ENCODE measurements around the gene MXI1. TPM values are rescaled to one million over a fixed set of nuclear protein-coding genes. Genes with fewer than 3 reads are reported as not detected.

MXI1 gene
- total RNA-seq, 1 experiment from 2014 or later, result 19.5 TPM

DNA sequence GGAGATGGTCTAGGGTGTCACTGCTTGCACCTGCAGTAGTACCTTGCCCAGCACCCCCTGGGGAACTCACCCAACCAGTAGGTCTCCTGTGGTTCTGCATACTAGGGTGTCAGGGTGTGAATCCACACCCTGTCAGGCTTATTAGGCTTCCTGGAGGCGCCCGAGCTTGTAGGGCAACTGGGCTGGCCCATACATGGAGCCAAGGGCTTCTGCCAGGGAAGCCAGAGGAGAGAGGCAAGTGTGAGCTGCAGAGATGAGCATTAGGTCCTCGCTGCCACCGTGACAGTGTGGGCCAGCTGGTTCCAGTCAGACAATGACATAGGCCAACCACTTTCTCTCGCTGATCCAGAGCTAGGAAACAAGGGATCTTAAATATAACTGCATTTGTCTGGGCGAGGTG, 11.2 kb downstream of the MXI1 start:
- ChIA-PET POLR2A (interaction anchor here (1.5 to 12.0 kb wide), 2 partner anchors 8 to 26 kb away, joined by 3 to 288 read pairs; partner anchors contain the start of gene MXI1), CTCF (interaction anchor here (0.7 to 7.7 kb wide), 4 partner anchors 7 to 82 kb away, joined by 5 to 120 read pairs (median 33); no protein-coding TSS in a partner anchor)
- peaks cover 23% of the 10 kb centered on the region for H3K4me1 Mint-ChIP-seq (ENCODE audit: insufficient read depth, unreplicated experiment)
- H3K9me3 Mint-ChIP-seq (ENCODE audit: unreplicated experiment), result no peaks in the 10 kb centered on the region
- no peaks in the 10 kb centered on the region for H3K36me3 Mint-ChIP-seq (ENCODE audit: insufficient read depth, unreplicated experiment)
- TF ChIP-seq, protein P1, sequence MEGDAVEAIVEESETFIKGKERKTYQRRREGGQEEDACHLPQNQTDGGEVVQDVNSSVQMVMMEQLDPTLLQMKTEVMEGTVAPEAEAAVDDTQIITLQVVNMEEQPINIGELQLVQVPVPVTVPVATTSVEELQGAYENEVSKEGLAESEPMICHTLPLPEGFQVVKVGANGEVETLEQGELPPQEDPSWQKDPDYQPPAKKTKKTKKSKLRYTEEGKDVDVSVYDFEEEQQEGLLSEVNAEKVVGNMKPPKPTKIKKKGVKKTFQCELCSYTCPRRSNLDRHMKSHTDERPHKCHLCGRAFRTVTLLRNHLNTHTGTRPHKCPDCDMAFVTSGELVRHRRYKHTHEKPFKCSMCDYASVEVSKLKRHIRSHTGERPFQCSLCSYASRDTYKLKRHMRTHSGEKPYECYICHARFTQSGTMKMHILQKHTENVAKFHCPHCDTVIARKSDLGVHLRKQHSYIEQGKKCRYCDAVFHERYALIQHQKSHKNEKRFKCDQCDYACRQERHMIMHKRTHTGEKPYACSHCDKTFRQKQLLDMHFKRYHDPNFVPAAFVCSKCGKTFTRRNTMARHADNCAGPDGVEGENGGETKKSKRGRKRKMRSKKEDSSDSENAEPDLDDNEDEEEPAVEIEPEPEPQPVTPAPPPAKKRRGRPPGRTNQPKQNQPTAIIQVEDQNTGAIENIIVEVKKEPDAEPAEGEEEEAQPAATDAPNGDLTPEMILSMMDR (IDR thresholded peaks at IDR 0.05; ENCODE audit: unreplicated experiment), result no peak
- DNase-seq (ENCODE audit: unreplicated experiment), result no peak
- intact Hi-C loops (cut with micrococcal nuclease), result no loop called here
- H3K27me3 Mint-ChIP-seq (ENCODE audit: insufficient read depth, unreplicated experiment), result no peaks in the 10 kb centered on the region
- no peak overlapping the region for H3K27ac Mint-ChIP-seq (ENCODE audit: low read depth, unreplicated experiment)
- BruUV-seq (replicated peaks), result no TSS peak
- H3K4me3 Mint-ChIP-seq (ENCODE audit: unreplicated experiment), result no peak overlapping the region

DNA sequence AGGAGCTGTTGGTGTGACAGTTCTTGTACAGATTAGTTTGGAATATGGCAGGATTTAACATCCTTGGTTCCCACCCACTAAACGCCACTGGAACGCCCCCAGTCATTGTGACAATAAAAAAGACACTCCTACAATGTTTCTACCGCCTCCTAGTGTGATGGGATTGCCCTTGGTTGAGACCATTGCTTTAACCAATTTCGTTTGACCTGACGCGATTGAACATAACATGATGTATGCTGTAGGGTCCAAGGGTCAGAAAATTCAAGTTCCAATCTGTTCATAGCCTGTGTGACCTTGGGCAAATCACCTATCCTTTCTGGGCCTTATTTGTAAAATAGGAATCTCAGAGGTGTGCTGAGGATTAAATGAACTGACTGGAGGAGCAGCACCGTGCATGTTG, 12.5 kb downstream of the MXI1 start:
- no peaks in the 10 kb centered on the region for H3K27me3 Mint-ChIP-seq (ENCODE audit: insufficient read depth, unreplicated experiment)
- intact Hi-C loops (cut with micrococcal nuclease), result loop anchor here (10.0 kb wide), 1 partner anchor 335 kb away; no protein-coding TSS in a partner anchor

DNA sequence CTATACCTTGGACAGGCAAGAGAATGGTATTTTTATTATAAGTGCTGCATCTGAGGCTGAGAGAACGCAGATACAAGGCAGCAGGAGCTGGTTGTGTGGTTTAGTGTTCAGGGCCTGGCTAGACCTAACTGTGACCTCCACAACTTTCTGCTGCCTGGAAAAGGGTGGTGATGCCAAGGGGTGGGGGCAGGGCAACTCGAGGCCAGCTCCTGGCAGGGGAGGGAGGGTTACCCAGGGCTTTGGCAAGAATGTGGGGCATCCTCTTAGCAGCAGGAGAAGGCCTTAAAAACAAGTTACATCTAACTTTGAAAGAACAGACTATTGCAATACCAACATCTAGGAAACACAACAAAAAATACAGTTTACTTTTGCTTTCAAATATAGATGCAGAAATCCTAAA, 13.0 kb downstream of the MXI1 start:
- H3K27ac Mint-ChIP-seq (ENCODE audit: low read depth, unreplicated experiment), result no peak overlapping the region
- H3K27me3 Mint-ChIP-seq (ENCODE audit: insufficient read depth, unreplicated experiment), result no peaks in the 10 kb centered on the region
- ChIA-PET POLR2A (interaction anchor here (0.7 to 12.0 kb wide), 2 partner anchors 10 to 63 kb away, joined by 3 to 288 read pairs; partner anchors contain the start of gene MXI1), CTCF (interaction anchor here (0.8 to 7.7 kb wide), 5 partner anchors 9 to 176 kb away, joined by 3 to 120 read pairs (median 4); no protein-coding TSS in a partner anchor)
- no peak overlapping the region for H3K4me3 Mint-ChIP-seq (ENCODE audit: unreplicated experiment)
- TF ChIP-seq, protein P1 (IDR thresholded peaks at IDR 0.05; ENCODE audit: unreplicated experiment), result no peak
- H3K36me3 Mint-ChIP-seq (ENCODE audit: insufficient read depth, unreplicated experiment), result no peaks in the 10 kb centered on the region
- peaks cover 29% of the 10 kb centered on the region for H3K4me1 Mint-ChIP-seq (ENCODE audit: insufficient read depth, unreplicated experiment)
- no peaks in the 10 kb centered on the region for H3K9me3 Mint-ChIP-seq (ENCODE audit: unreplicated experiment)
- BruUV-seq (replicated peaks), result no TSS peak
- DNase-seq (ENCODE audit: unreplicated experiment), result no peak
- intact Hi-C loops (cut with micrococcal nuclease), result loop anchor here (10.0 kb wide), 1 partner anchor 336 kb away; no protein-coding TSS in a partner anchor

More for the DNA sequence above, 12.5 kb downstream of the MXI1 start:
- H3K4me1 Mint-ChIP-seq (ENCODE audit: insufficient read depth, unreplicated experiment), result peaks cover 24% of the 10 kb centered on the region
- POLR2A ChIA-PET, result interaction anchor here (0.7 to 12.0 kb wide), 4 partner anchors 9 to 698 kb away, joined by 3 to 288 read pairs (median 3); partner anchors contain the start of gene MXI1
- H3K9me3 Mint-ChIP-seq (ENCODE audit: unreplicated experiment), result no peaks in the 10 kb centered on the region
- TF ChIP-seq, protein P1 (IDR thresholded peaks at IDR 0.05; ENCODE audit: unreplicated experiment), result no peak
- no peak for DNase-seq (ENCODE audit: unreplicated experiment)
- no peak overlapping the region for H3K27ac Mint-ChIP-seq (ENCODE audit: low read depth, unreplicated experiment)
- no peaks in the 10 kb centered on the region for H3K36me3 Mint-ChIP-seq (ENCODE audit: insufficient read depth, unreplicated experiment)
- no TSS peak for BruUV-seq (replicated peaks)
- CTCF ChIA-PET, result interaction anchor here (0.8 to 7.7 kb wide), 4 partner anchors 9 to 176 kb away, joined by 3 to 120 read pairs (median 33); no protein-coding TSS in a partner anchor
- H3K4me3 Mint-ChIP-seq (ENCODE audit: unreplicated experiment), result no peak overlapping the region

DNA sequence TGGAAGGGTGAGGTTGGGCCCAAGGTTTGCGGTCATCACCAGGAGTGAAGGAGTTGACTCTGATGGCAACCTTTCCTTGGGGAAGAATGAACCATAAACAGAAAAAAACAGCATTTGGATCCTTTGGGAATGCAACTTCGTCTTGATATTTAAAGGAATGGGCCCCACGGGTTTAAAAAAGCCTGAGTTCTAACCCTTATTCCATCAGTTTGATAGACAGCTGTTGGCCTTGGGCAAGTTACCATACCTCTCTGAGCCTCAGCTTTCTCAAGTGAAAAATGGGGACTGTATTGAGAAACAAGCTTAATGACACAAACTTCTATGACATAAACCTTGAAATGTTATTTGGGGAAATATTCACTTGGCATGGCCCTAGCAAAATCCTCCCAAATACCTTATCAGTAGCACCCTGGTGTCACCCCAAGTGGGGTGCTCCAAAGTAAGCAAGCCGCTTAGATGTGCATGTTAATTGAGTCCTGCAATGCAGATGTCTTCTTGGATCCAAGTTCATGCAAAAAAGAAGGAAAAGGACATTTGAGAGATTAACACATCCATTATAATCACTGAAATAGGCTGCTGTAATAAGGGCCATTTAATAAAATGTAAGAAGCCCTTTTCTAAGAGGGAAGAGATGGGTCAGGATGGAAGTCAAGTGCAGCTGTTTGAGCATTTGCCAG, 13.8 kb downstream of the MXI1 start:
- peak overlapping the region; percentile 65 for H3K4me3 Mint-ChIP-seq (ENCODE audit: unreplicated experiment)
- H3K27me3 Mint-ChIP-seq (ENCODE audit: insufficient read depth, unreplicated experiment), result no peaks in the 10 kb centered on the region
- ChIA-PET CTCF (interaction anchor here (0.6 to 7.7 kb wide), 8 partner anchors 10 to 89 kb away, joined by 3 to 120 read pairs (median 4); no protein-coding TSS in a partner anchor), POLR2A (interaction anchor here (0.6 to 12.0 kb wide), 7 partner anchors 11 to 609 kb away, joined by 3 to 288 read pairs (median 4); partner anchors contain the start of gene MXI1)
- peak overlapping the region; percentile 37 for H3K27ac Mint-ChIP-seq (ENCODE audit: low read depth, unreplicated experiment)
- no peak for DNase-seq (ENCODE audit: unreplicated experiment)
- BruUV-seq (replicated peaks), result TSS peak; percentile 63
- H3K9me3 Mint-ChIP-seq (ENCODE audit: unreplicated experiment), result no peaks in the 10 kb centered on the region
- intact Hi-C loops (cut with micrococcal nuclease), result loop anchor here (1.0 to 10.0 kb wide), 2 partner anchors 83 to 336 kb away; no protein-coding TSS in a partner anchor
- peaks cover 29% of the 10 kb centered on the region for H3K4me1 Mint-ChIP-seq (ENCODE audit: insufficient read depth, unreplicated experiment)
- TF ChIP-seq, protein P1 (IDR thresholded peaks at IDR 0.05; ENCODE audit: unreplicated experiment), result no peak
- no peaks in the 10 kb centered on the region for H3K36me3 Mint-ChIP-seq (ENCODE audit: insufficient read depth, unreplicated experiment)

All from MCF 10A (cell line).